Loucy (cell line): ENCODE measurements around the gene DHRS12.

ENCODE experiments used
- H2AFZ ChIP-seq: fragments of 200-600 bp; sonication (generic); 2 replicates; pipeline ENCODE4 v1.6.0; 2016; ENCODE audit warnings: antibody characterized with exemption, mild to moderate bottlenecking, low read length, moderate library complexity
- H3F3A ChIP-seq: fragments of 200-600 bp; 2 replicates; pipeline ENCODE4 v1.6.0; 2016; ENCODE audit warnings: antibody characterized with exemption, low read depth, mild to moderate bottlenecking
- H3K27me3 ChIP-seq: fragments of 200-600 bp; sonication (generic); 2 replicates; pipeline ENCODE4 v1.6.1; 2014; ENCODE audit warnings: low read length, mild to moderate bottlenecking; ENCODE audit not compliant: insufficient read depth, poor library complexity, severe bottlenecking
- H3K36me3 ChIP-seq: fragments of 200-600 bp; sonication (generic); 2 replicates; pipeline ENCODE4 v1.6.1; 2016; ENCODE audit warnings: low read length; ENCODE audit not compliant: insufficient read depth
- H3K4me1 ChIP-seq: fragments of 200-600 bp; sonication (generic); 2 replicates; pipeline ENCODE4 v1.5.1; 2014; ENCODE audit warnings: low read length, mild to moderate bottlenecking; ENCODE audit not compliant: insufficient read depth, poor library complexity, severe bottlenecking
- H3K4me2 ChIP-seq: fragments of 200-600 bp; sonication (generic); 2 replicates; pipeline ENCODE4 v1.6.0; 2014; ENCODE audit warnings: antibody characterized with exemption, low read length, low read depth, mild to moderate bottlenecking; ENCODE audit not compliant: poor library complexity, severe bottlenecking
- H3K4me3 ChIP-seq: fragments of 200-600 bp; sonication (generic); 2 replicates; pipeline ENCODE4 v1.5.1; 2014; ENCODE audit warnings: low read length, mild to moderate bottlenecking, mixed read lengths; ENCODE audit not compliant: poor library complexity, severe bottlenecking
- H3K79me2 ChIP-seq: fragments of 200-600 bp; sonication (generic); 2 replicates; pipeline ENCODE4 v1.6.1; 2014; ENCODE audit warnings: low read length; ENCODE audit not compliant: insufficient read depth
- H3K9ac ChIP-seq: fragments of 200-600 bp; sonication (generic); 2 replicates; pipeline ENCODE4 v1.6.0; 2014; ENCODE audit warnings: mild to moderate bottlenecking, low read depth, low read length, moderate library complexity; ENCODE audit not compliant: poor library complexity, severe bottlenecking
- H3K9me2 ChIP-seq: fragments of 200-600 bp; sonication (generic); replicated peaks from 2 replicates; pipeline ENCODE4 v1.6.1; 2016; ENCODE audit warnings: low read depth, low read length, mixed read lengths
- H3K9me3 ChIP-seq: fragments of 200-600 bp; sonication (generic); 2 replicates; pipeline ENCODE4 v1.6.1; 2014; ENCODE audit warnings: mild to moderate bottlenecking, antibody characterized with exemption, low read length, low read depth; ENCODE audit not compliant: insufficient read depth
- H4K20me1 ChIP-seq: fragments of 200-600 bp; sonication (generic); 2 replicates; pipeline ENCODE4 v1.6.0; 2014; ENCODE audit warnings: antibody characterized with exemption, low read length, mild to moderate bottlenecking; ENCODE audit not compliant: insufficient read depth, poor library complexity, severe bottlenecking
- CTCF ChIP-seq: fragments of 200-600 bp; sonication (generic); conservative IDR thresholded peaks from 2 replicates; pipeline ENCODE4 v1.5.1; 2014; ENCODE audit warnings: mild to moderate bottlenecking, antibody characterized with exemption, low read length
- EZH2phosphoT487 ChIP-seq: fragments of 200-600 bp; IDR thresholded peaks from 2 replicates; pipeline ENCODE4 v1.6.1; 2018; ENCODE audit warnings: antibody characterized with exemption, mild to moderate bottlenecking, moderate library complexity, borderline replicate concordance

The DHRS12 gene

GRCh38 chr13:51783428-51784094 lies 20.4 kb downstream of the DHRS12 start:
- Histone ChIP-seq H3F3A (no peaks in the 10 kb centered on the region), H2AFZ (no peak overlapping the region), H3K4me2 (no peak overlapping the region), H4K20me1 (no peaks in the 10 kb centered on the region), H3K4me1 (no peaks in the 10 kb centered on the region), H3K79me2 (no peaks in the 10 kb centered on the region), H3K9ac (no peak overlapping the region), H3K4me3 (no peak overlapping the region), H3K9me3 (no peaks in the 10 kb centered on the region), H3K27me3 (no peaks in the 10 kb centered on the region), H3K36me3 (no peaks in the 10 kb centered on the region), H3K9me2 (no peaks in the 10 kb centered on the region)
- TF ChIP-seq CTCF (no peak), EZH2phosphoT487 (no peak)

DNA sequence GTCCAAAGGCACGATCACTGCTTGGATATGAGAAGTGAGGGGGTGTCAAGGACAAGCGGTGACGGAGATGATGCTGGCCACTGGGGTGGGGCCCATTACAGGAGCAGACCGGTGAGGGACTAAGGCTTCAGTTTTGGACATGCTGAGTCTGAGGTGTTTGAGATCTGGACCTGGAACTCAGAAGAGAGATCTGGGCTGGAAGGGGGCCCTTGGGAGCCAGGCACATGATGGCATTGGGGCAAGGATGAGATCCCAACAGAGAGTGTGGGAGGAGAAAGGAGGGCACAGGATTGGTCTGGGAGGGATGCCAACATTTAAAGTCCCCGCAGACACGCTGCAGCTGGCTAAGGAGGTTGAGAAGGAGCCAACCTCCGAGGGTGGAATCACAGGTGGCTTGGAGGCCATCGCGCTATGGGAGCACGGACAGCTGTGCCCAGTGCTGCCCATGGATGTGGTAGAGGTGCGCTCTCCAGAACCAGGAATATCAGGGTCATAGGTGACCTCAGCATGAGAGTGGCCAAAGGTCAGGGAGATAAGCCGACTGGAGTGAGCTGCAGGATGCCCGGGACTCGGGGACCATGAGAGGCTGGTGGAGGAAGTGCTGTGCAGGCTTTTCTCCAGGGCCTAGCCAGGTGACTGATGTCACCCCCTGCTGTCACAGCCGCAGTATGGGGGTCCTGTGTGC lies 21.8 kb downstream of the DHRS12 start:
- H3K9me2 ChIP-seq: no peaks in the 10 kb centered on the region
- TF ChIP-seq EZH2phosphoT487 (no peak), CTCF (no peak)
- no peaks in the 10 kb centered on the region for H3K9me3 ChIP-seq
- no peaks in the 10 kb centered on the region for H4K20me1 ChIP-seq
- no peaks in the 10 kb centered on the region for H3K36me3 ChIP-seq
- H3K27me3 ChIP-seq: no peaks in the 10 kb centered on the region
- no peaks in the 10 kb centered on the region for H3F3A ChIP-seq
- no peak overlapping the region for H3K9ac ChIP-seq
- no peak overlapping the region for H3K4me2 ChIP-seq
- H3K79me2 ChIP-seq: no peaks in the 10 kb centered on the region
- no peaks in the 10 kb centered on the region for H3K4me1 ChIP-seq
- no peak overlapping the region for H2AFZ ChIP-seq
- no peak overlapping the region for H3K4me3 ChIP-seq

GRCh38 chr13:51781246-51782022 lies 22.5 kb downstream of the DHRS12 start:
- Histone ChIP-seq H3K36me3 (no peaks in the 10 kb centered on the region), H3K9ac (no peak overlapping the region), H3K79me2 (no peaks in the 10 kb centered on the region), H3K27me3 (no peaks in the 10 kb centered on the region), H3K4me3 (no peak overlapping the region), H3F3A (no peaks in the 10 kb centered on the region), H2AFZ (no peak overlapping the region), H3K9me2 (no peaks in the 10 kb centered on the region), H4K20me1 (no peaks in the 10 kb centered on the region), H3K4me1 (no peaks in the 10 kb centered on the region), H3K4me2 (no peak overlapping the region), H3K9me3 (no peaks in the 10 kb centered on the region)
- no peak for TF ChIP-seq EZH2phosphoT487
- peak; percentile 70 for TF ChIP-seq CTCF
